ENCODE results near the gene ZFP91. TPM values are rescaled to one million over a fixed set of nuclear protein-coding genes. Genes with fewer than 3 reads are reported as not detected.

The ZFP91 gene
- total and polyA plus RNA-seq, 2 of the 4 experiments (the other 2 are of a cell fraction), result 20.7 to 25.3 TPM

DNA sequence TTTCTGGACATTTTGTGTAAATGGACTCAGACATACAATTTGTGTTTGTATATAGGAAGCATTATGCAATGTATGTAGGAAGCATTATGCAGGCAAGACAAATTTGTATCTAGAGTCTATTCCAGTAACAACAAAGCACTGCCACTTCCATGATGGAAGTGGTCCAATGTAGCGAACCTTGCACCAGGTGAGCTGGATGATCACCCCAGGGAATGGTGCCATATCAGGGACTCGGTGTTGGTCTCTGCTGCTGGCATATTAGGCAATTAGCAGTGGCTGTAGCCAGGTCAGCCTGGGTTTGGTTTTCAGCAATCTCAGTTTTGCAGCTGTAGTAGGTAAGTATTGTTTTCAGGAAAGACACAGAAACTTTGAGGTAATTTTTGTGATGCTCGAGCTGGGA lies 12.8 kb downstream of the ZFP91 start:
- in situ Hi-C loops (cut with MboI; ENCODE audit: low sequenced_read_pairs) (loop anchor here (25.0 kb wide), 1 partner anchor 971 kb away; no protein-coding TSS in a partner anchor), dilution Hi-C loops (cut with HindIII; ENCODE audit: low sequenced_read_pairs, unreplicated experiment) (no loop called here), intact Hi-C loops (cut with micrococcal nuclease) (no loop called here)
- POLR2A ChIA-PET (ENCODE audit: unreplicated experiment), result no interaction called here
- Histone ChIP-seq H2BK5ac (ENCODE audit: low read depth, low read length, poor library complexity, severe bottlenecking) (no peak overlapping the region), H3K23ac (ENCODE audit: low read depth, low read length) (no peak overlapping the region), H2AK5ac (ENCODE audit: low read depth, low read length) (no peak overlapping the region), H3K56ac (ENCODE audit: extremely low read depth, insufficient read depth, low read length) (no peak overlapping the region), H3K27me3 (ENCODE audit: control insufficient read depth, insufficient read depth, low read length) (no peaks in the 10 kb centered on the region), H4K91ac (ENCODE audit: insufficient read depth, low read depth, low read length) (no peak overlapping the region), H4K5ac (ENCODE audit: low read depth, low read length) (no peak overlapping the region; the same call in 1 of the 2 replicates), H2BK15ac (ENCODE audit: low read depth, low read length) (no peak overlapping the region), H3K18ac (ENCODE audit: low read depth, low read length) (no peak overlapping the region), H2AFZ (replicated peaks; ENCODE audit: low read length, poor library complexity) (no peak overlapping the region), H3K4ac (ENCODE audit: low read depth, low read length) (no peak overlapping the region), H4K20me1 (ENCODE audit: insufficient read depth, low read length) (peaks cover 22% of the 10 kb centered on the region), H3K4me3 (ENCODE audit: insufficient read depth, low read depth, low read length) (no peak overlapping the region), H2BK120ac (ENCODE audit: low read depth, low read length) (no peak overlapping the region), H2AK9ac (replicated peaks; ENCODE audit: low read depth, low read length, poor library complexity) (no peak overlapping the region), H3K14ac (replicated peaks; ENCODE audit: low read depth, low read length) (no peak overlapping the region), H3K27ac (ENCODE audit: insufficient read depth, low read length) (no peak overlapping the region), H2BK20ac (ENCODE audit: low read depth, low read length) (no peak overlapping the region), H3K9ac (ENCODE audit: low read depth, low read length) (no peak overlapping the region), H3K9me1 (ENCODE audit: insufficient read depth, low read length) (peaks cover 8% of the 10 kb centered on the region; the same call in 1 of the 2 replicates), H3K4me2 (ENCODE audit: low read depth, low read length) (no peak overlapping the region), H3K4me1 (ENCODE audit: control insufficient read depth, insufficient read depth, low read length) (peaks cover 10% of the 10 kb centered on the region), H3K9me3 (ENCODE audit: control insufficient read depth, insufficient read depth, low read length) (no peaks in the 10 kb centered on the region), H3K36me3 (ENCODE audit: control insufficient read depth, insufficient read depth, low read length) (0 out of 2 replicates have a peak, but pooled peaks cover 6% of the 10 kb centered on the region), H3K79me1 (ENCODE audit: low read depth in 1 of 2, low read length in 2 of 2) (peaks cover 29 to 56% of the 10 kb centered on the region in 2 experiments), H4K8ac (ENCODE audit: low read depth in 2 of 2, low read length in 2 of 2) (no peak overlapping the region)
- no CpG with 5 or more reads among the region's 3 CpGs for WGBS, 2 experiments (ENCODE audit: extremely low coverage in 2 of 2, insufficient read length in 1 of 2)
- CTCF ChIA-PET, result interaction anchor here (0.6 to 0.7 kb wide), 2 partner anchors 16 to 75 kb away, joined by 3 to 4 read pairs; no protein-coding TSS in a partner anchor
- ATAC-seq (ENCODE audit: low read depth), result no peak
- no peak for DNase-seq
- no TSS peak for BruUV-seq (replicated peaks)
- TF ChIP-seq RAD21 (IDR thresholded peaks at IDR 0.05; ENCODE audit: low read length), result no peak
- no peak for TF ChIP-seq CEBPB (IDR thresholded peaks at IDR 0.05; ENCODE audit: low read depth, low read length)
